Stimulated activated CD8-positive, alpha-beta memory T cell treated with anti-CD3 and anti-CD28 coated beads, Interleukin-4, amount 100 ng/mL, for 1 hour (primary cell): ENCODE data around the gene PLSCR2.
"Not testable (repeated sequence)": the region's sequence is repeated elsewhere in the genome, so short reads cannot be mapped to it uniquely, and the experiment has no call there.

Experiments
- DNase-seq, 2 donors: peaks; one replicate each; pipeline ENCODE4 v3.0.0-alpha.2; 2020; ENCODE audit warnings: low read depth in 2 of 2, low spot score in 1 of 2

Gene PLSCR2

DNA sequence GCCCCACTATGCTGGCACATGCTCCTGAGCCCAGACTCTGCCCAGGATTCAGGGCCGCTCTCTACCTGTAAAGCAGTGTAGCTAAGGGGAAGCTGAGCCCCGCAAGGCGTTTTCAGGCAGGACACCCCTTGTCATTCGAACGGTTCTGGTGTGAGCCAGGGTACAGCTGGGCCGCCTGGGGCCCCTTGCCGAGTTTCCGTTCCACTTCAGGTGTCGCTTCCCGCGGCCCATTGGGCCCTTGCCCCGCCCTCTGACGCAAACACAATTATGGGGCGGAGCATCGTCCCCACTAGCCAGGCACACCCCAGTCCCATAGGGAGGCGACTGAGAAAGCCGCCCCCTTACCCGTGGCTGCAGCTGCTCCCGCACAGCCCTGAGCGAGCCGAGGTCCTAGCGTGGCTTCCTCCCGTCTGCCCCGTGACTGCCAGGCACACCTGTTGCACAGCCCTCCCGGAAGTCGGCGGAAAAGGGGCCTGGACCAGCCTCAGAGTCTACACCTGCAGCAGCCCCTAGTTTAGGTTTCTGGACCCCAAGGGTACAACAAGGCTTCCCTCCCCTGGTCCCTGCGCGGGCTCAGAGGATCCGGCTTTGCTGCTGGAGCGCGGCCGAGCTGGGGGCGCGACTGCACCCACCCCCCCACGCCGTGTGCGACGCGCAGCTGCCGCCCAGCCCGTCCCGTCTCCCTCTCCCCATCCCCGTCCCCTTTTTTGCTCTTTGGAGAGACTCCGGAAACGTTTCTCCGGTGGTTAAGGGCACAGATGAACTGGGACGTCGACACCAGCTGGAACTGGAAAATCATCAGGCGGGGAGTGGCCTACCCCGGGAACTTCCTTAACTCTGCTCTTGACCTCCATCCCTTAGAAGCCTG is at the start of gene PLSCR2:
PLSCR2 (minus strand) TSS at position 412 of the 868 bp plus-strand sequence. CDS start 9,657 bp downstream, outside the sequence.
- peak; percentile 35 to 39 for DNase-seq

GRCh38 chr3:146517684-146518435 is 48.5 kb upstream of the PLSCR2 start:
- no peak for DNase-seq

DNA sequence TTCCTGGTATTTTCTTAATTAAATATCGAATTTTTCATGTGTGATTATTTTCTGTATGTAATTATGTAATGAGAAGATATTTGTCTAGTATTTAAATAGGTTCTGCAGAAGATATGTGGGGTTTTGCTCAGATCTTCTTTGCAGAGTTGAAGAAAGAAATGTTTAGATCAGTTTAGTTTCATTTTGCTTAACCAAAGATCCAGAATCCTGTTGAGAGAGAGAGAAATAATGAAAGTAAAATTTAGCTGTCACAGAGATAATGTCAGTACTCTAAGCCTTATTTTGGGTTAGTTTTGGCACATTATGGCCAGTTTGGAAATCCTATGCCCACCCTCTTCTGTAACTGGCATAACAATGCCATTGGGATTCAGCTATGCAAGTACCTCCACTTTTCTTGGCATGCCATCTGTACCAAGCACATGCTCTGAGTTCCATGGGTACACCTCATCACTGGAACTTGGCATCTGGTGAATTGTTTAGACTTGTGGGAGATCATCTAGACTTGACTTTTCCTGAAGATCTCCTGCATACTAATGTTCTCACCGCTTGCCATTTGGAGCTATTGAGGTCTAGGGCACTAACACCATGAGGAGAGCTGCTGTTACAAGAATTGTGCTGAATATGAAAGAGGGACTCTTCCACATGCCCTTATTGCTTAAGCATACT is 44.2 kb upstream of the PLSCR2 start:
- no peak for DNase-seq

DNA sequence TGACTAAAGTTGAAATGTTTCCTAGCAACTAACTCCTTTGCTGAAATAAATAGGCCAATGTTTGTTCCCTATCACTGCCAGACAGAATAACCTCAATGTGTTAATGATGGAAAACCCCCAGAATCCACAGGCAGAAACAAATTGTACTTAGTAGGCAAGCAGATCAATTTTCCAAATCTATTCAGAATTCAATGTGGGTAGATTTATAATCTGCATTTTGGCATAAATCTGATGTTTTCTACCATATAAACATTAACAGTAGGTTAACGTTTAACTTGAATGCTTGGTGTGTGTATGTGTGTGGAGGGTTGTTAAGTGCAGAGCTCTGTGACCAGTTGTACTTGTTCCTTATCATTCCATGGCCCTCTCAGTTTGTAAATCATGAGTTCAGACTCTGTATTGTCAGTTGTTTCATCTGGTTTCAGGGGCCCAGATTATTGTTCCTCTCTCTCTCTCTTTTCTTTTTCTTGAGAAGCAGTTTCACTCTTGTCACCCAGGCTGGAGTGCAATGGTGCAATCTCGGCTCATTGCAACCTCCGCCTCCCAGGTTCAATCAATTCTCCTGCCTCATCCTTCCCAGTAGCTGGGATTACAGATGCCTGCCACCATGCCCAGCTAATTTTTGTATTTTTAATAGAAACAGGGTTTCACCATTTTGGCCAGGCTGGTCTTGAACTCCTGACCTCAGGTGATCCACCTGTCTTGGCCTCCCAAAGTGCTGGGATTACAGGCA is 42.2 kb upstream of the PLSCR2 start:
- no peak for DNase-seq

DNA sequence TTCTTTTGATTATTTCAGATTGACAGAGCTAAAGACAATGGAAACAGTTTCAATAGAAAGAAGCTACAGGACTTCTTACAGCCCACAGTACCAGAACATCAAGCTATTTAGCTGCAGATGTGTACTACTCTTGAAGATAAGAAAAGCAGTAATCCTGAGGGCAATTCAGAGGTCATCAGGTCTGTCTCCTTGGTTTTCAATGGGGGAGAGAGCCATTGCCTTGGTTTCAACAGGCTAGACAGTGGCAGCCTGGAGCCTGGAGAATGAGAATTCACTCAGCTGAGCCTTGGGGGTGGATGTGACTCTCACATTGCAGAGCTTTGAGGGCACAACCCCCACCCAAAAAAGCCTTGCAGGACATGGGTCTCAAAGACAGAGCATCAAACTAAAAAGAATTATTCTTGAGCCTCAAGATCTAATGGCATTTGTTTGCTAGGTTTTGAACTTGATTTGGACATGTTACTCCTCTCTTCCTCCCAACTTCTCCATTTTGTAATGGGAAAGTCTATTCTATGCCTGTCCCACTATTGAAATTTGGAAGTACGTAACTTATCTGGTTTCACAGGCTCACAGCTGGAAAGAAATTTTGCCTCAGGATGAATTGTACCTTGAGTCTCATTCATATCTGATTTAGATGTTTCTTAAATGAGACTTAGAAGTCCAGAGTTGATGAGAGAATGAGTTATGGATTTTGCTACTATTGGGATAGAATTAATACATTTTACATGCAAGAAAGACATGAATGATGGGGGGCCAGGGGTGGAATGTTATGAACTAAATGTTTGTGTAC is 38.2 kb upstream of the PLSCR2 start:
- DNase-seq = no peak

DNA sequence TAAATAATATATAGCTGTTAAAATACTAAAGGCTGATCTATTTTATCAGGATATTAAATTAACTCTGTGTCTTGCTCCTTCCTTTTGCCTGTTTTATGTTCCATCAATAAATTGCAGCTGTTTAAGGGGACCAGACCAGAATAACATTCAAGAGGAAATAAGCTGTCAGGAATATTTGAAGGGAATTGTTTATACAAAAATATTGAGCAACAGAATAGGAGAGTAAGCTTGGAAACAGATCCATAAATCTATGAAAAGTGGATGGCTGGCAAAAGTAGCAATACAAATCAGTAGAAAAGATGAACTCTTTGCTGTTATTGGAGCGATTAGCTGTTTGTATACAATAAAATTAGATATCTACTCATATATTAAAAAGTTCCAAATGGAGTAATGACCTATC is 36.2 kb upstream of the PLSCR2 start:
- DNase-seq = no peak

DNA sequence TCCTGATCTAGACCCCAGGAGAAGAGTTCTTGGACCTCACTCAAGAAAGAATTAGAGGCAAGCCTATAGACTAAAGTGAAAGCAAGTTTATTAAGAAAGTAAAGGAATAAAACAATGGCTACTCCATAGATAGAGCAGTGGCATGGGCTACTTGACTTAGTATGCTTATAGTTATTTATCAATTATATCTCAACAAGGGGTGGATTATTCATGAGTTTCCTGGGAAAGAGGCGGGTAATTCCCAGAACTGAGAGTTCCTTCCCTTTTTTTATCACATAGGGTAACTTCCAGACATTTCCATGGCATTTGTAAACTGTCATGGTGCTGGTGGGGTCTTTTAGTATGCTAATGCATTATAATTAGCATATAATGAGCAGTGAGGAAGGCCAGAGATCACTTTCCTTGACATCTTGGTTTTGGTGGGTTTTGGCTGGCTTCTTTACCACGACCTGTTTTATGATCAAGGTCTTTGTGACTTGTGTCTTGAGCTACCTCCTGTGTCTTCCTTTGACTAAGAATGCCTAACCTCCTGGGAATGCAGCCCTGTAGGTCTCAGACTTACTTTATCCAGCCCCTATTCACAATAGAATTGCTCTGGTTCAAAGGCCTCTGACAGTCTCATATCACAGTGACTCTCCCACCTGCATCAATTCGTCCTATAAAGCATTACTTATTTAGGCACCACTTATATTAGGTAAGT is 35.3 kb upstream of the PLSCR2 start:
- no peak for DNase-seq

DNA sequence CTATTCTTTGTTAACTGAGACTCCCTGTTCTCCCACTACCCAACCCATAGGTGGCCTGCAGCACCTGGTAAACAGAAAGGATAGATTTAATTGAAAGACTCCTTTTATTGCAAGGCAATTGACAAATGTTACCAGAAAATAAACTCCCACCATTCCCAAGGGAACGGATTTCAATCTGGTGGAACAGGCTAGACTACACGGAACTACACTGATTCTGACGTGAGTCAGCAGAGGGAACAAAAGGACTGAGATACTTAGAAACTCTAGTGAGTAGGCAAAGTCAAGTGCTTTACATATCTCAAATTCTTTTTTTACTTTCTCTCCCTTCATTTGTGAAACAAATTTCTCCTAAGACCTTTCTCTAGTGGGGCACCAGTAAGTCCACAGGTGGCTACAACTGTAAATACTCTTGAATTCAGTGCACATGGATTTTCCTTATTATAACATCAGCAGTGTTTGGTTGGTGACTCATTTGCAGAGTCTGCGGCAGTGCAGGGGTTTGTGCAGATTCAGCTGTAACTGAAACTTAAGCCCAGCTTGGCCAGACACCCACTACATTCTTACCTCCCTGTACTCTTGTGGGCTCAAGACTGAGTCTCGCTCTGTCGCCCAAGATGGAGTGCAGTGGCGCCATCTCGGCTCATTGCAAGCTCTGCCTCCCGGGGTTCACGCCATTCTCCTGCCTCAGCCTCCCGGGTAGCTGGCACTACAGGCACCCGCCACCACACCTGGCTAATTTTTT is 34.3 kb upstream of the PLSCR2 start:
- DNase-seq = no peak

- DNase-seq = no peak
Observed at GRCh38 chr3:146502887-146503460, 33.6 kb upstream of the PLSCR2 start.

GRCh38 chr3:146501752-146502151 is 32.4 kb upstream of the PLSCR2 start:
- DNase-seq = no peak

DNA sequence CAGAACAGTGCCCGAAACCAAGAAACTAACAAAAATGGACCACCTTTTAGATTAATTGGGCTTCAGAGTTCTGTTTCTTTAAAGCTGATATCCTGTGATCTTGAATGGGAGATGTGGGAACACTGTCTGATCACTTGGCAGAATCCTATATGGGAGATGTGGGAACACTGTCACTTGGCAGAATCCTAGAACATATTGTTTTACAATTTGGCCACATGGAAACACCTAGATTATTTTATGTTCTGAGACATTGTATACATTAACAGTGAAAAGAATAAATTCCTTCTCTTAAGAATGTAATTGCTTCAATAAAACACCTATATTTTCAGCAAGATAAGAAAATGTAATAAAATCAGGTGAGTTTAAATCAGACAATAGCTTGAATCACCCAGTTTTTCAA is 30.3 kb upstream of the PLSCR2 start:
- no peak for DNase-seq

- peak in 1 of 2 donors; percentile 4 for DNase-seq
Observed at GRCh38 chr3:146498002-146498736, 28.8 kb upstream of the PLSCR2 start.

- not testable (repeated sequence) for DNase-seq
Observed at GRCh38 chr3:146497145-146497843, 27.9 kb upstream of the PLSCR2 start.

DNA sequence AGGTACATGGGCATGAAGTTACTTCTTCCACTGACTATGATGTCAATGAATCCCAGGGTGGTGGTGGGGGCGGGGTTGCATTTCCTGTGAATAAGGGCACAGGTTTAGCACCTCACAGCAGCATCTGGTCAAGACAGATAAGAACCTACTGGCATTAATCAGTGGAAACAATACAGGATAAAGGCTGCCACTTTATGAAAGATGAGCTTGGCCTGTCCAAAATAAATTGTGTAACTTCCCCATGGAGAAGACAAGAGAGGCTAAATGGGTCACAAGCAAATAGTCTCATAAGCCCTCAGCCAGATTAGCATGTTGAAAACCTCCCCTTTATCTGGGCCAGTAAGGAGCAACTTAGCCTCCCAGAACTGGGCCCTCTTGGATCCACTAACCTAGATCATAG is 27.4 kb upstream of the PLSCR2 start:
- no peak for DNase-seq

GRCh38 chr3:146496251-146496650 is 26.9 kb upstream of the PLSCR2 start:
- DNase-seq = no peak

DNA sequence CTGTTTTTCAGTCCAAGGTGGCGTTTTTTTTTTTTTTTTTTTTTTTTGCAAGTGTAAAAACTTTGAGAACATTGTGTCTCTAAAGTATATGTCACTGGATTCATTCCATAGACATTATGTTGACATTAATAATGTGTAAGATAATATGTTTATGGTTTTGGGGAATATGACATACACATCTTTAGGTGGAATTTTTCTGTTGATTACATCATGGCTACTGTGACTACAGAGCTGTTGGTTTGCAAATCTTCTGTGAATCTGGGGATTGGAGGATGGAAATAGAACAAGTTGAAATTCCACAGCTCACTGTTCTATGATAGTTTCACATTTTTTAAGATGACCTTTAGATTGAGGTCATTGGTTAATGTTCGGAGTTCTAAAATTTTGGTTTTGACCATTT is 24.4 kb upstream of the PLSCR2 start:
- DNase-seq = no peak

DNA sequence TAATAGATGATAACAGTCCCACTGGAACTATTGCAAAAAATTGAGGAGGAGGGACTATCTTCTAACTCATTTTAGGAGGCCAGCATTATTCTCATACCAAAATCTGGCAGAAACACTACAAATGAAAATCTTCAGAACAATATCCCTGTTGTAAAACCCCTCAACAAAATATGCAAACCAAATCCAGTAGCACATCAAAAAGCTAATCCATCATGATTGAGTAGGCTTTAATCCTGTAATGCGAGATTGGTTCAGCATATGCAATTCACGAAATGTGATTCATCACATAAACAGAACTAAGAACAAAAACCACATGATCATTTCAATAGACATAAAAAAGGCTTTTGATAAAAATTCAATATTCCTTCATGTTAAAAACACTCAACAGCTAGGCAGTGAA is 23.9 kb upstream of the PLSCR2 start:
- no peak for DNase-seq
